DND-41 (cell line): Measurements from ENCODE around the gene REEP1.

Experiments used
- ATAC-seq: fragments of 200-7000 bp; cut with Tn5 transposase; 3 replicates; pipeline ENCODE4 v1.9.1; 2021; ENCODE audit warnings: low read depth; ENCODE audit not compliant: insufficient read depth
- DNase-seq: peaks from one replicate; pipeline ENCODE4 v3.0.0-alpha.2; 2020
- H2AFZ ChIP-seq: 2 replicates; pipeline ENCODE4 v1.6.0; 2012; ENCODE audit warnings: low read depth, low read length
- H3K27ac ChIP-seq: 2 replicates; pipeline ENCODE4 v1.5.1; 2012; ENCODE audit warnings: low read length, inconsistent platforms
- H3K27me3 ChIP-seq: fragments of 200-600 bp; sonication (generic); 2 replicates; pipeline ENCODE4 v1.6.0; 2012; ENCODE audit warnings: low read length, mild to moderate bottlenecking, inconsistent platforms; ENCODE audit not compliant: insufficient read depth, poor library complexity
- H3K36me3 ChIP-seq: 2 replicates; pipeline ENCODE4 v1.5.1; 2012; ENCODE audit warnings: low read length, inconsistent platforms; ENCODE audit not compliant: insufficient read depth
- H3K4me1 ChIP-seq: 2 replicates; pipeline ENCODE4 v1.5.1; 2012; ENCODE audit warnings: mild to moderate bottlenecking, low read length; ENCODE audit not compliant: insufficient read depth
- H3K4me2 ChIP-seq: 2 replicates; pipeline ENCODE4 v1.6.0; 2012; ENCODE audit warnings: mild to moderate bottlenecking, moderate library complexity, low read length, inconsistent platforms; ENCODE audit not compliant: insufficient read depth
- H3K4me3 ChIP-seq, 2 experiments: fragments of 200-600 bp in 1 of 2; shearing (Covaris generic) in 1 of 2; 2 replicates each; pipeline ENCODE4 v1.5.1; 2012 to 2016; ENCODE audit warnings: inconsistent platforms in 2 of 2, low read length in 2 of 2, mild to moderate bottlenecking in 2 of 2, low read depth in 1 of 2, moderate library complexity in 1 of 2
- H3K79me2 ChIP-seq: 2 replicates; pipeline ENCODE4 v1.6.0; 2012; ENCODE audit warnings: low read length, inconsistent platforms; ENCODE audit not compliant: insufficient read depth
- H3K9ac ChIP-seq: 2 replicates; pipeline ENCODE4 v1.6.0; 2012; ENCODE audit warnings: low read depth, mild to moderate bottlenecking, inconsistent platforms, low read length, moderate library complexity
- H3K9me3 ChIP-seq: 2 replicates; pipeline ENCODE4 v1.5.1; 2012; ENCODE audit warnings: low read length, moderate library complexity, mild to moderate bottlenecking, inconsistent platforms; ENCODE audit not compliant: insufficient read depth, severe bottlenecking
- H4K20me1 ChIP-seq: 2 replicates; pipeline ENCODE4 v1.6.0; 2012; ENCODE audit warnings: low read length; ENCODE audit not compliant: insufficient read depth
- EZH2 ChIP-seq: IDR thresholded peaks from 3 replicates; pipeline ENCODE4 v1.6.1; 2012; ENCODE audit warnings: borderline replicate concordance, low read depth, mild to moderate bottlenecking, moderate library complexity, low read length, inconsistent platforms; ENCODE audit not compliant: severe bottlenecking
- TF ChIP-seq, protein P1 (sequence below): IDR thresholded peaks from 2 replicates; pipeline ENCODE4 v1.5.1; 2012; ENCODE audit warnings: borderline replicate concordance, low read length, moderate library complexity, mild to moderate bottlenecking; ENCODE audit not compliant: poor library complexity, severe bottlenecking; ENCODE audit errors: extremely low read depth

Gene REEP1, protein sequence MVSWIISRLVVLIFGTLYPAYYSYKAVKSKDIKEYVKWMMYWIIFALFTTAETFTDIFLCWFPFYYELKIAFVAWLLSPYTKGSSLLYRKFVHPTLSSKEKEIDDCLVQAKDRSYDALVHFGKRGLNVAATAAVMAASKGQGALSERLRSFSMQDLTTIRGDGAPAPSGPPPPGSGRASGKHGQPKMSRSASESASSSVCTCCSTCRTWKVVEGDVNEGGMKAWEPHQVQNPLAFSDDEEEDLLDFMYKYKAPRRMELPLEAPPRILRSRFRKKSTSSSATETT

DNA sequence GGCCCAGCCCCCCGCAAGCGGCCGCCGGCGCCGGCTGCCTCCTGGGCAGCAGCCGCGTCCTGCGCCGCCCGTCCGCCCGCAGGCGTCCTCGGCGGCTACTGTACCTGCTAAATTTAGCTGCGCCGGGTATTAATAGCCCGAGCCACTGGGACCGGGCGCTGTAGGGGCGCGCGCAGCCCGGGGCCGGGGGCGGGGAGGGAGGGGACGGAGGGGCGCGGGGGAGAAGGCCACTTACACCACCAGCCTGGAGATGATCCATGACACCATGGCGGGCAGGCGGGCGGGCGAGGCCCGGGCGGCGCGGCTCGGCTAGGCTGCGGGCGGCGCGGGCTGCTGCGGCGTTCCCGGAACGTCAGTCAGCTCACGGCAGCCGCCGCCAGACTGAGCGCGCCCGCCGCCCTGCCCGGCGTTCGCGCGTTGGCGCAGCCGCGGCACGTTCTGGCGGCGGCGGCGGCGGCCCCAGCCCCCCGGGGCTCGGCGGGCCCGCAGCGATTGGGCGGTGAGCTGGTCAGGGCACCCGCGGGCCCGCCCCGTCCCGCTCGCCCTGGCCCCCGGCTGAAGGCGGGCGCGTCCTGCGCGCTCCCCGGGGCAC lies at the start of gene REEP1:
REEP1 (minus strand) TSS at position 383 of the 592 bp plus-strand sequence; CDS start at position 267, 116 bp downstream.
- Histone ChIP-seq H3K27me3 (peaks cover 12% of the 10 kb centered on the region), H3K9me3 (peaks cover 7% of the 10 kb centered on the region), H3K36me3 (no peaks in the 10 kb centered on the region), H3K27ac (no peak within 1 kb of the TSS), H4K20me1 (no peaks in the 10 kb centered on the region), H3K4me2 (no peak within 1 kb of the TSS), H2AFZ (no peak within 1 kb of the TSS), H3K79me2 (no peaks in the 10 kb centered on the region), H3K9ac (no peak within 1 kb of the TSS), H3K4me3 (no peak within 1 kb of the TSS), H3K4me1 (no peaks in the 10 kb centered on the region)
- ATAC-seq = peak; percentile 66
- no peak for DNase-seq
- TF ChIP-seq EZH2 = no peak
- TF ChIP-seq, protein P1, sequence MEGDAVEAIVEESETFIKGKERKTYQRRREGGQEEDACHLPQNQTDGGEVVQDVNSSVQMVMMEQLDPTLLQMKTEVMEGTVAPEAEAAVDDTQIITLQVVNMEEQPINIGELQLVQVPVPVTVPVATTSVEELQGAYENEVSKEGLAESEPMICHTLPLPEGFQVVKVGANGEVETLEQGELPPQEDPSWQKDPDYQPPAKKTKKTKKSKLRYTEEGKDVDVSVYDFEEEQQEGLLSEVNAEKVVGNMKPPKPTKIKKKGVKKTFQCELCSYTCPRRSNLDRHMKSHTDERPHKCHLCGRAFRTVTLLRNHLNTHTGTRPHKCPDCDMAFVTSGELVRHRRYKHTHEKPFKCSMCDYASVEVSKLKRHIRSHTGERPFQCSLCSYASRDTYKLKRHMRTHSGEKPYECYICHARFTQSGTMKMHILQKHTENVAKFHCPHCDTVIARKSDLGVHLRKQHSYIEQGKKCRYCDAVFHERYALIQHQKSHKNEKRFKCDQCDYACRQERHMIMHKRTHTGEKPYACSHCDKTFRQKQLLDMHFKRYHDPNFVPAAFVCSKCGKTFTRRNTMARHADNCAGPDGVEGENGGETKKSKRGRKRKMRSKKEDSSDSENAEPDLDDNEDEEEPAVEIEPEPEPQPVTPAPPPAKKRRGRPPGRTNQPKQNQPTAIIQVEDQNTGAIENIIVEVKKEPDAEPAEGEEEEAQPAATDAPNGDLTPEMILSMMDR = no peak

DNA sequence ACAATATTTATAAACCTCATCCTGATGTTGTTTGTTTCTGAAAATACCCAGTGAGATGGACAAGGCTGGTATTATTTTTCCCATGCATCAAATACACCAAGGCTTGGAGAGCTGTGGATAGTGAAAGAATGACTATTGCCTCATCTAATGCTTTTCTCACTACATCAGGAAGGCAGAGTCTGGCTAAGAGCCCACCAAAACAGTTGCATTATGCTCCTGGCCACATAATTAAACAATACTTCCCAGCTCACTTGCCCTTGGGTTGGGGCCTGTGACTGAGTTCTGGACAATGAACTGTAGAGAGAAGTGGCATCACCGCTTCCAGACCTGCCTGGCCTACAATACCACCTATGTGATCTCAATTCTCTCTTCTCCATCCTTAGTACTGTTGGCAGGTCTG lies 46.4 kb upstream of the REEP1 start:
- no peak overlapping the region for H3K9ac ChIP-seq
- H3K4me2 ChIP-seq = no peak overlapping the region
- H3K27me3 ChIP-seq = peaks cover 3% of the 10 kb centered on the region
- TF ChIP-seq, protein P1 = no peak
- no peak for TF ChIP-seq EZH2
- no peaks in the 10 kb centered on the region for H3K4me1 ChIP-seq
- DNase-seq (no peak), ATAC-seq (no peak)
- H3K79me2 ChIP-seq = no peaks in the 10 kb centered on the region
- H2AFZ ChIP-seq = no peak overlapping the region
- H3K36me3 ChIP-seq = no peaks in the 10 kb centered on the region
- no peak overlapping the region for H3K27ac ChIP-seq
- H4K20me1 ChIP-seq = no peaks in the 10 kb centered on the region
- H3K4me3 ChIP-seq = no peak overlapping the region
- H3K9me3 ChIP-seq = no peaks in the 10 kb centered on the region

- Histone ChIP-seq H3K36me3 (no peaks in the 10 kb centered on the region), H3K9ac (no peak overlapping the region), H2AFZ (no peak overlapping the region), H3K79me2 (no peaks in the 10 kb centered on the region), H3K4me2 (no peak overlapping the region), H4K20me1 (no peaks in the 10 kb centered on the region), H3K9me3 (no peaks in the 10 kb centered on the region), H3K27me3 (peaks cover 3% of the 10 kb centered on the region), H3K27ac (no peak overlapping the region), H3K4me3 (no peak overlapping the region), H3K4me1 (no peaks in the 10 kb centered on the region)
- TF ChIP-seq, protein P1 = no peak
- no peak for TF ChIP-seq EZH2
- ATAC-seq (no peak), DNase-seq (no peak)
Observed at GRCh38 chr2:86382698-86383097, 45.3 kb upstream of the REEP1 start.
